Left lung (tissue), 10 donors: Measurements from ENCODE around the gene CREB3L2. TPM values are rescaled to one million over a fixed set of nuclear protein-coding genes. Genes with fewer than 3 reads are reported as not detected.
"Not testable (repeated sequence)": the region's sequence is repeated elsewhere in the genome, so short reads cannot be mapped to it uniquely, and the experiment has no call there.

ENCODE experiments used
- ATAC-seq: fragments of 200-7000 bp; cut with Tn5 transposase; one replicate; pipeline ENCODE4 v1.9.1; 2020; ENCODE audit warnings: moderate library complexity
- DNase-seq, 4 donors: peaks; one replicate each; pipeline ENCODE4 v3.0.0-alpha.2; 2013 to 2020
- H3K27ac ChIP-seq, 2 donors: fragments of 200-600 bp; sonication (generic) in 1 of 2; one replicate each; pipeline versions ENCODE4 v1.5.0 to v1.8.0; 2020 to 2021
- H3K27me3 ChIP-seq, 2 donors: fragments of 200-600 bp; sonication (generic) in 1 of 2; one replicate each; pipeline versions ENCODE4 v1.5.0 to v1.8.0; 2020 to 2021
- H3K36me3 ChIP-seq, 2 donors: fragments of 200-600 bp; sonication (generic) in 1 of 2; one replicate each; pipeline versions ENCODE4 v1.5.0 to v1.8.0; 2020 to 2021
- H3K4me1 ChIP-seq, 2 donors: fragments of 200-600 bp; one replicate each; pipeline ENCODE4 v1.8.0; 2021
- H3K4me3 ChIP-seq, 2 donors: fragments of 200-600 bp; sonication (generic) in 1 of 2; one replicate each; pipeline versions ENCODE4 v1.5.0 to v1.8.0; 2020 to 2021; ENCODE audit warnings: mild to moderate bottlenecking in 1 of 2
- H3K9me3 ChIP-seq, 2 donors: fragments of 200-600 bp; sonication (generic) in 1 of 2; one replicate each; pipeline versions ENCODE4 v1.5.0 to v1.8.0; 2020 to 2021
- CTCF ChIP-seq, 2 donors: fragments of 200-600 bp; sonication (generic) in 1 of 2; IDR thresholded peaks; one replicate each; pipeline versions ENCODE4 v1.5.0 to v1.8.0; 2021; ENCODE audit warnings: antibody characterized with exemption in 2 of 2
- intact Hi-C, 2 donors: fragments of 100-400 bp; cut with DNase I; formaldehyde crosslinking; loops; one replicate each; pipeline versions ENCODE4 v1.11.2 to v1.14.2; 2022
- polyA plus RNA-seq, 6 donors: library from polyadenylated mRNA; unstranded; fragments of 120-200 nt; gene quantifications; one replicate each; pipeline ENCODE4 v1.2.1, GENCODE V29; 2013; ENCODE audit not compliant: insufficient read length in 6 of 6
- total RNA-seq, 2 donors: library from RNA; stranded (reverse); fragmentation: NEBNext Ultra II Directional; extraction: Animal tissue kit (Norgen Biotek cat#: 25700); gene quantifications; one replicate each; pipeline ENCODE4 v1.2.1, GENCODE V29; 2021
- donor health status: DM: no; HTN: yes; CAD: no.
- donor health status: DM: no; HTN: no; CAD: no.

CREB3L2 gene
- total and polyA plus RNA-seq, 8 donors, result 49.9 to 62.7 (median 58.9) TPM

- Histone ChIP-seq H3K27me3 (no peaks in the 10 kb centered on the region), H3K4me1 (peaks cover 0 to 7% of the 10 kb centered on the region in 2 donors), H3K4me3 (no peak overlapping the region), H3K9me3 (no peaks in the 10 kb centered on the region), H3K27ac (no peak overlapping the region), H3K36me3 (peaks cover 0 to 43% of the 10 kb centered on the region in 2 donors)
- intact Hi-C loops, result no loop called here
- ATAC-seq, result no peak
- DNase-seq, result no peak
- no peak for TF ChIP-seq CTCF (IDR thresholded peaks at IDR 0.05)
Observed at GRCh38 chr7:137916564-137916963, 85.3 kb downstream of the CREB3L2 start.

- no peak overlapping the region for H3K27ac ChIP-seq
- H3K4me3 ChIP-seq, result no peak overlapping the region
- intact Hi-C loops, result no loop called here
- ATAC-seq, result no peak
- peaks cover 0 to 50% of the 10 kb centered on the region in 2 donors for H3K36me3 ChIP-seq
- DNase-seq, result no peak
- no peaks in the 10 kb centered on the region for H3K27me3 ChIP-seq
- TF ChIP-seq CTCF (IDR thresholded peaks at IDR 0.05), result no peak
- H3K4me1 ChIP-seq, result peaks cover 0 to 4% of the 10 kb centered on the region in 2 donors
- no peaks in the 10 kb centered on the region for H3K9me3 ChIP-seq
Observed at GRCh38 chr7:137915266-137915665, 86.6 kb downstream of the CREB3L2 start.

- intact Hi-C loops, result no loop called here
- Histone ChIP-seq H3K4me1 (no peaks in the 10 kb centered on the region), H3K27me3 (no peaks in the 10 kb centered on the region), H3K4me3 (no peak overlapping the region), H3K27ac (no peak overlapping the region), H3K36me3 (peaks cover 0 to 61% of the 10 kb centered on the region in 2 donors), H3K9me3 (no peaks in the 10 kb centered on the region)
- ATAC-seq, result no peak
- no peak for TF ChIP-seq CTCF (IDR thresholded peaks at IDR 0.05)
- DNase-seq, result no peak
Observed at GRCh38 chr7:137913985-137914384, 87.9 kb downstream of the CREB3L2 start.

- intact Hi-C loops, result loop anchor here in 1 of 2 donors (10.0 kb wide), 1 partner anchor 96 kb away; the partner anchor contains the start of gene CREB3L2
- DNase-seq, result no peak
- no peaks in the 10 kb centered on the region for H3K27me3 ChIP-seq
- no peak overlapping the region for H3K4me3 ChIP-seq
- no peak for ATAC-seq
- H3K36me3 ChIP-seq, result peaks cover 3 to 90% of the 10 kb centered on the region in 2 donors
- no peak for TF ChIP-seq CTCF (IDR thresholded peaks at IDR 0.05)
- peaks cover 0 to under 1% of the 10 kb centered on the region in 2 donors for H3K4me1 ChIP-seq
- no peaks in the 10 kb centered on the region for H3K9me3 ChIP-seq
- no peak overlapping the region for H3K27ac ChIP-seq
Observed at GRCh38 chr7:137909042-137909441, 92.8 kb downstream of the CREB3L2 start.

- Histone ChIP-seq H3K4me1 (peaks cover 4 to 10% of the 10 kb centered on the region in 2 donors), H3K4me3 (no peak overlapping the region), H3K27me3 (no peaks in the 10 kb centered on the region), H3K27ac (no peak overlapping the region), H3K9me3 (no peaks in the 10 kb centered on the region), H3K36me3 (peaks cover 3 to 89% of the 10 kb centered on the region in 2 donors)
- no peak for ATAC-seq
- intact Hi-C loops, result loop anchor here in 1 of 2 donors (10.0 kb wide), 1 partner anchor 97 kb away; the partner anchor contains the start of gene CREB3L2
- no peak for DNase-seq
- TF ChIP-seq CTCF (IDR thresholded peaks at IDR 0.05), result no peak
Observed at GRCh38 chr7:137908106-137908505, 93.8 kb downstream of the CREB3L2 start.

- not testable (repeated sequence) for H3K27me3 ChIP-seq, H3K27ac ChIP-seq, DNase-seq, H3K4me3 ChIP-seq, ATAC-seq, H3K9me3 ChIP-seq
- H3K36me3 ChIP-seq, result peaks cover 3 to 89% of the 10 kb centered on the region in 2 donors
- intact Hi-C loops, result loop anchor here in 1 of 2 donors (10.0 kb wide), 1 partner anchor 98 kb away; the partner anchor contains the start of gene CREB3L2
- H3K4me1 ChIP-seq, result peaks cover 4 to 11% of the 10 kb centered on the region in 2 donors
Observed at GRCh38 chr7:137906636-137907035, 95.2 kb downstream of the CREB3L2 start.
